Stimulated activated CD8-positive, alpha-beta memory T cell treated with anti-CD3 and anti-CD28 coated beads, Interleukin-4, amount 100 ng/mL, for 24 hours (primary cell): Measurements from ENCODE around the gene WBP2NL.

ENCODE experiments used
- DNase-seq: peaks from one replicate; pipeline ENCODE4 v3.0.0-alpha.2; 2020; ENCODE audit warnings: low read depth

Gene WBP2NL

GRCh38 chr22:41978732-41979131 lies 19.9 kb upstream of the WBP2NL start:
- DNase-seq, result no peak

- no peak for DNase-seq
Observed at GRCh38 chr22:41979423-41980250, 19.0 kb upstream of the WBP2NL start.

DNA sequence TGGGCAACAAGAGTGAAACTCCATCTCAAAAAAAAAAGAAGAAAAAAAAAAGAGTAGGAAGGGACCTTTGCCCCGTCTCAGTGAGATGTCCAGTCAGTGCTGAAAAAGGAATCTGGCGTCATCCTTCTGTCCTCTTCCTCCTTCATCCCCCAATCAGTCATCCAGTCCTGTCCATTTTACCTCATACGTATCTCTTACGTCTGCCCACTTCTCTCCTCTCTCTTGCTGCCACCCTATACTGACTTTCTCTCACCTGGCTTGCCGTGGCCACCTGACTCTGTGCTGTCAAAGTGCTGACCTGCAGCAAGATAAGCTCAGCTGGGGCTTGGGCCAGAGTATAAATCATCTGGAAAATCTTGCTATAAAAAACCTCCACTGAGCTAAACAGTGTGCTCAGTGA lies 15.7 kb upstream of the WBP2NL start:
- DNase-seq, result no peak

DNA sequence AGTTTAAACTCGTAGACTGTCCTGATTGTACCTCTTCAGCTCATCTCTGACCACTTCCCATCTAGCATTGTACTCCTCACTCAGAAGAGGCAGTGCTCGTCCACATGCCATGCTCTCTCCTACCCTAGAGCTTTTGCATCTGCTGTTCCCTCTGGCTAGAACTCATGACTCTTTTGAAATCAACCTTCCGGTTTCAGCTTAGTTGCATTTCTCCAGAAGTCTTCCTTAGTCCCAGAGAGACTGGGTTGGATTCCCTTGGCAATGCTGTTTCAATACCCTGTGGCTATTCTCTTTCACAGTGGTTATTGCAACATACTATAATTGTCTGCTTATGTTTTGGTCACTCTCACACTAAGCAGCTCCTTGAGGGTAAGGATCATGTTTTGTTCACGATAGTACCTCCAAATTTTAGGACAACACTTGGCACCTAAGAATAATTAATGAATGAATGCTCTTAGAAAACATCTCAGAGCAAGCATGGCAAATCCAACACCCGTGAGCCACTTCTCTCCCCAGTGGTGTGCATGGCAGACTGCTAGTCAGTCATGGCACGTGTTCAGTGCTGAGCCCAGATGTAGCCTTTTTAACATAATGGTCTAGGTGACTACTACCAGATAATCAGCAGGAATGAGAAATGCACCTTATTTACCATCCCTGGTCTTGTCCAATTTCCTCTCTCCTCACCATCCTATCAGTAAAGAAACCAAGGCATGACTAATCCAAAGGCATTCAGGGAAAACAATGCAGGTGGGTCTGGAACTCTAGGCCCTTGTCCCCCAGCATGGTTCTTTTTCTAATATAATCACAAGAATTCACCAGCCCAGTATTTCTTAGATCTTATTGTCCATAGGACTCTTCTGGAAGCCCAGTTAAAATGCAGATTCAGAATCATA lies 14.8 kb upstream of the WBP2NL start:
- no peak for DNase-seq

GRCh38 chr22:41987276-41987675 lies 11.3 kb upstream of the WBP2NL start:
- no peak for DNase-seq

DNA sequence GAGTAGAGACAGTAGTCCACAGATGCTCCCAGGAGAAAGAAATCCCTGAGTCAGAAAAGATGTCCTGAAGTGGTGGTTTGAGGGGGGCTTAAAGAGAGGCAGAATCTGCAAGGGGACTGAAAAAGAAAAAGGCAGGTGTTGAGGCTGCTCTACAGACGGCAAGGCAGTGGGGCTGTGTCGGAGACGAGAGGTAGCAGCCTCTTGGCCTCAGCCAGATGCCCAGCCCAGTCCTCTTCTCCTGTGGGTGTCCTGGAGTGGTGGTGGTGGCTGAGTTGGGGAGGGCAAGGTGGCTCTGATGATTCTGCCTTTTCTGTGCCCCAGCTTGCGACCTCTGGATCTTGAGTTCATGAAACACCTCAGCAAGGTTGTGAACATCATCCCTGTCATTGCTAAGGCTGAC lies 9.3 kb upstream of the WBP2NL start:
- DNase-seq, result no peak

DNA sequence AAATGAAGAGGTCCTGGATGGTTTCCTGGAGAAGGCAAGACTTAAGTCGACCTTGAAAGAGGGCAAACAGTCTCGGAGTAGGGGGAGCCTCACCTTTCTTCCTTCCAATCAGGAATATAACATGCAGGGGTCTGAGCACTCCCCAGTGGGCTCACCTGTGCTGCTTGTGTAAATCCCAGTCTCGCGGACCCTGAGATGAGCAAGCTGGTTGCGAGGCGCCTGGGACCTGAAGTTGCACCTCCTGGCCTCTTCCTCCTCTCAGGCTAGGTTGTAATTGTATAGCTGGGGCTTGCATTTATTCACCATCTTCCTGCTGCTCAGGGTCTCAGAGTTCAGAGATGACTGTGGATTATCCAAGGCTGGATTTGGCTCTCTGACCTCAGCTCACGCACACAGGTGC lies 7.5 kb upstream of the WBP2NL start:
- DNase-seq, result no peak

DNA sequence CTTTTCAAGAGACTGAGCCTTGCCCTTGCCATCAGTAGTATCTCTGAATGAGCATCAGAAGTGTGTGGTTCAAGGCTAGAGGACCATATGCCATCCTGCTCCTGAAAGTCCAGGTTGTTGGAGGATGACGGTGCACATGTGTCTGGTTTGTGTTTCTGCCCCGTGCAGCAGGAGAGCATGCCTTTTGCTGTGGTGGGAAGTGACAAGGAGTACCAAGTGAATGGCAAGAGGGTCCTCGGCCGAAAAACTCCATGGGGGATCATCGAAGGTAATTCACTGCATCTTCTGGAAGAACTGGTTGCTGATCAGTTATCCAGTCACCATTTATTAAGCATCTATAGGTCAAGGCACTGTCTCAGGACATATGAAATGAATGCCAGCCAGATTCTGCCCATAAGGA lies 6.1 kb upstream of the WBP2NL start:
- no peak for DNase-seq

- DNase-seq, result no peak
Observed at GRCh38 chr22:41995211-41995610, 3.4 kb upstream of the WBP2NL start.

DNA sequence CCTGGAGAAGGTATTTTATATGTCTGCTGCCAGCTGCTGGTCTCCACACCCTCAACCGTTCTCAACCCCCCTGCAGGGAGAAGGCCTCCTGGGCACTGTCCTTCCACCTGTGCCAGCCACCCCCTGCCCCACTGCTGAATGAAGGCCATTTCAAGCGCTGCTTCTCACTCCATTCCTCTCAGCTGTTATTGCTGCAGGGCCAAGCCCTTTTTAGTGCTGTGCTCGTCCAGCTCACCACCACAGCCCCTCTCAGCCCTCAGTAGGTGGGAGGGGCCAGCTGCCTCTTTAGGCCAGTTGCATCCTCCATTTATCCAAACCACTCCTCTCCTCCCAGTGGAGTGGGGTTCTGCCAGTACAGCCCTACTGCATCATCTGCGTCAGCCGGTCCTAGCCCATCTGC lies 1.8 kb upstream of the WBP2NL start:
- no peak for DNase-seq

DNA sequence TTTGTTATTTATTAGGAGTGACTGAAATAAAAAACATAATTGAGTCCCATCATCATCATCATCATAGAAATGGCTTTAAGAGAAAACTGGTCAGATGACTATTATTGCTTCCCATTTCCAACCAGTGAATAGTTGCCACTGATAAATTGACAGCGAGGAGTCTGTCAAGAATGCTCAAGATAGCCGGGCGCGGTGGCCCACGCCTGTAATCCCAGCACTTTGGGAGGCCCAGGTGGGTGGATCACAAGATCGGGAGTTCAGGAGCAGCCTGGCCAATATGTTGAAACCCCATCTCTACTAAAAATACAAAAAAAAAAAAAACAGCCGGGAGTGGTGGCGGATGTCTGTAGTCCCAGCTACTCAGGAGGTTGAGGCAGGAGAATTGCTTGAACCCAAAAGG lies 1.9 kb downstream of the WBP2NL start:
- DNase-seq, result no peak

DNA sequence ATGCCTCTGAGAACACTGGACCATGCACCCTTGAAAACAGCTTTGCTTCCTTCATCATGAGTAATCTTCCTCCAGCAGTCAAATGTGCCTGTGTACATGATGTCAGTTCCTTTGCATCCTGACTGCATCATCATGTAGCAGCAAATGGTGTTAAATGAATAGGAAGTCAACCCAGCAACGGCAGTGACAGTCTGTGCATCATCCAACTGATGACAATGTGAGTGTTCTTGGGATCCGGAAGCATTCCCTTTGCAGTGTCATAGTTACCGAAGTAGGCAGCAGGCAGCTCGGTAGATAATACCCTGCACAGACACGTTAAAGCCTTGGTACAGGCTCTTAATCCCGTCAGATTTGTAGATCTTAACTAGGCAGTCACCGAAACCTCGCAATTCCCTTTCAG lies 2.5 kb downstream of the WBP2NL start:
- no peak for DNase-seq

DNA sequence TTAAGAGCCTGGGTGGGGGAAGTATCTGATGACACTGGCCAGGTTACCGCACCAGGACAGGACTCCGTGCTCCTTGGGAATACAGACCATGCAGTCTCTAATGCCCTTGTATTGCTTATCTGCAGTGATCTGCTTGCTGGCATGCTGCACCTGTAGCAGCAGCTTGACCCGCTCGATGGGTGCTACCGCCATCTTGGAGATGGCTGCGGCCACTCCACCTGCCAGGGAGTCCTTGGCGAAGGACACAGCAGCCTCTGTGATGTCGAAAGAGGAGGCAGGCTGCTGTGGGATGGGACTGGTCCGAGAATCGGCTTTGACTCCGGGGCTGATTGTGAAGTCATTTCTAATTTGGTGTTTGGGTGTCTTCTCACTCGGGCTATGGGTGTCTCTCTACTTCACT lies 3.1 kb downstream of the WBP2NL start:
- no peak for DNase-seq

DNA sequence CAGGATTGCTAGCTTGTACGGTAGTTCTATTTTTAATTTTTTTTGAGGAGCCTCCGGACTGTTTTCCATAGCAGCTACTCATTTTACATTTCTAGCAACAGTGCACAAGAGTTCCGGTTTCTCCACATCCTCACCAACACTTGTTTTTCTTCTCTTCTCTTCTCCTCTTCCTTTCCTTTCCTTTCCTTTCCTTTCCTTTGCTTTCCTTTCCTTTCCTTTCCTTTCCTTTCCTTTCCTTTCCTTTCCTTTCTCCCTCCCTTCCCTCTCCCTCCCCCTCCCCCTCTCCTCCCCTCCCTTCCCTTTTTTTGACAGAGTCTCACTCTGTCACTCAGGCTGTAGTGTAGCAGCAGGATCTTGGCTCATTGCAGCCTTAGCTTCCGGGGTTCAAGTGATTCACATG lies 9.3 kb downstream of the WBP2NL start:
- DNase-seq, result no peak

- no peak for DNase-seq
Observed at GRCh38 chr22:42010778-42011177, 12.2 kb downstream of the WBP2NL start.

- DNase-seq, result no peak
Observed at GRCh38 chr22:42013385-42013784, 14.8 kb downstream of the WBP2NL start.

GRCh38 chr22:42016111-42016510 lies 17.5 kb downstream of the WBP2NL start:
- DNase-seq, result no peak

GRCh38 chr22:42018224-42018623 lies 19.6 kb downstream of the WBP2NL start:
- DNase-seq, result no peak

- DNase-seq, result no peak
Observed at GRCh38 chr22:42021571-42021970, 23.0 kb downstream of the WBP2NL start.

- no peak for DNase-seq
Observed at GRCh38 chr22:42022162-42022847, 23.7 kb downstream of the WBP2NL start.

- DNase-seq, result no peak
Observed at GRCh38 chr22:42025421-42025820, 26.8 kb downstream of the WBP2NL start.

- DNase-seq, result no peak
Observed at GRCh38 chr22:42026705-42027104, 28.1 kb downstream of the WBP2NL start.
